ENCODE data around the gene SUOX. TPM values are rescaled to one million over a fixed set of nuclear protein-coding genes. Genes with fewer than 3 reads are reported as not detected.
"Not testable (repeated sequence)": the region's sequence is repeated elsewhere in the genome, so short reads cannot be mapped to it uniquely, and the experiment has no call there.

Gene SUOX
- total RNA-seq, 2 experiments from 2014 or later, result 0.82 to 1.2 TPM

- Histone ChIP-seq H3K36me3 (ENCODE audit: insufficient read depth, low read length) (peaks cover 33% of the 10 kb centered on the region), H3K4me1 (ENCODE audit: insufficient read depth, low read length) (peaks cover 29% of the 10 kb centered on the region), H3K27me3 (ENCODE audit: control insufficient read depth in 1 of 2, insufficient read depth in 2 of 2, low read length in 2 of 2) (no peaks in the 10 kb centered on the region), H3K27ac (ENCODE audit: low read depth in 1 of 2, low read length in 2 of 2) (peak overlapping the region; percentile 67 to 88), H3K4me3 (ENCODE audit: low read length) (peak overlapping the region; percentile 95), H3K9me3 (ENCODE audit: control insufficient read depth in 1 of 2, insufficient read depth in 1 of 2, low read length in 2 of 2) (no peaks in the 10 kb centered on the region)
- ATAC-seq (ENCODE audit: poor library complexity), result no peak
- Mint-ChIP-seq H3K9me3 (no peaks in the 10 kb centered on the region), H3K4me1 (ENCODE audit: low read depth) (peaks cover 44% of the 10 kb centered on the region), H3K27me3 (no peaks in the 10 kb centered on the region), H3K36me3 (ENCODE audit: low read depth) (peaks cover 50% of the 10 kb centered on the region), H3K4me3 (peak overlapping the region; percentile 94), H3K27ac (peak overlapping the region; percentile 86)
- TF ChIP-seq CTCF (IDR thresholded peaks at IDR 0.05), result no peak
- POLR2A ChIA-PET, result interaction anchor here (1.0 to 1.5 kb wide), 9 partner anchors 19 to 302 kb away, joined by 3 to 12 read pairs (median 3); partner anchors contain the start of genes PA2G4, RNF41 and SUOX
- intact Hi-C loops (cut with DNase I, micrococcal nuclease), result loop anchor here (1.0 to 10.0 kb wide), 11 partner anchors 34 to 302 kb away; partner anchors contain the start of genes ANKRD52 (in 1 of the 2), DGKA (in 1 of the 2), DNAJC14 (in 1 of the 2) and GDF11 (in 1 of the 2)
- peak in 1 of 14 experiments; percentile 10 for DNase-seq
- CTCF ChIA-PET, result interaction anchor here (0.7 to 2.5 kb wide), 8 partner anchors 12 to 302 kb away, joined by 3 to 18 read pairs (median 3); partner anchors contain the start of gene RAB5B
These were observed 44.0 kb downstream of the SUOX start for GRCh38 chr12:56040963-56041551.

- H3K4me3 ChIP-seq (ENCODE audit: low read length), result peak within 1 kb of the TSS; percentile 95
- peak; percentile 43 for TF ChIP-seq CTCF (IDR thresholded peaks at IDR 0.05)
- intact Hi-C loops (cut with DNase I, micrococcal nuclease), result loop anchor here (1.0 to 10.0 kb wide), 13 partner anchors 34 to 303 kb away; partner anchors contain the start of genes PA2G4 (in 2 of the 2), ANKRD52 (in 1 of the 2), DGKA (in 1 of the 2) and DNAJC14 (in 1 of the 2)
- Mint-ChIP-seq H3K4me3 (peak within 1 kb of the TSS; percentile 94), H3K27ac (peak within 1 kb of the TSS; percentile 86), H3K36me3 (ENCODE audit: low read depth) (peaks cover 49% of the 10 kb centered on the region), H3K9me3 (no peaks in the 10 kb centered on the region), H3K4me1 (ENCODE audit: low read depth) (peaks cover 51% of the 10 kb centered on the region), H3K27me3 (no peaks in the 10 kb centered on the region)
- ChIA-PET CTCF (interaction anchor here (0.8 to 2.5 kb wide), 5 partner anchors 12 to 303 kb away, joined by 3 to 18 read pairs (median 3); partner anchors contain the start of gene RAB5B), POLR2A (interaction anchor here (1.0 to 1.5 kb wide), 5 partner anchors 32 to 75 kb away, joined by 3 to 12 read pairs (median 3); partner anchors contain the start of genes PA2G4 and SUOX)
- peaks cover 33% of the 10 kb centered on the region for H3K36me3 ChIP-seq (ENCODE audit: insufficient read depth, low read length)
- no peaks in the 10 kb centered on the region for H3K9me3 ChIP-seq (ENCODE audit: control insufficient read depth in 1 of 2, insufficient read depth in 1 of 2, low read length in 2 of 2)
- peaks cover 32% of the 10 kb centered on the region for H3K4me1 ChIP-seq (ENCODE audit: insufficient read depth, low read length)
- ATAC-seq (ENCODE audit: poor library complexity) (peak; percentile 92), DNase-seq (peak; percentile 81 to 99 (median 89))
- no peaks in the 10 kb centered on the region for H3K27me3 ChIP-seq (ENCODE audit: control insufficient read depth in 1 of 2, insufficient read depth in 2 of 2, low read length in 2 of 2)
- peak within 1 kb of the TSS; percentile 88 to 90 for H3K27ac ChIP-seq (ENCODE audit: low read depth in 1 of 2, low read length in 2 of 2)
These were observed 44.7 kb downstream of the SUOX start, which contains the start of gene RPS26 for GRCh38 chr12:56041552-56042429. Gene RPS26, plus strand, starts transcription at chr12:56041918. Its CDS starts 249 bp downstream, at chr12:56042167.

GRCh38 chr12:56042430-56042813 lies 45.3 kb downstream of the SUOX start:
- Histone ChIP-seq H3K4me1 (ENCODE audit: insufficient read depth, low read length) (peaks cover 36% of the 10 kb centered on the region), H3K4me3 (ENCODE audit: low read length) (peak overlapping the region; percentile 95), H3K36me3 (ENCODE audit: insufficient read depth, low read length) (peaks cover 33% of the 10 kb centered on the region), H3K27ac (ENCODE audit: low read depth in 1 of 2, low read length in 2 of 2) (peak overlapping the region; percentile 88 to 90)
- POLR2A ChIA-PET; H3K27me3 ChIP-seq (ENCODE audit: control insufficient read depth in 1 of 2, insufficient read depth in 2 of 2, low read length in 2 of 2); H3K27me3 Mint-ChIP-seq; ATAC-seq (ENCODE audit: poor library complexity); H3K9me3 ChIP-seq (ENCODE audit: control insufficient read depth in 1 of 2, insufficient read depth in 1 of 2, low read length in 2 of 2); H3K9me3 Mint-ChIP-seq; DNase-seq: not testable (repeated sequence)
- peaks cover 50% of the 10 kb centered on the region for H3K36me3 Mint-ChIP-seq (ENCODE audit: low read depth)
- intact Hi-C loops (cut with DNase I, micrococcal nuclease), result loop anchor here (1.0 to 10.0 kb wide), 8 partner anchors 62 to 300 kb away; partner anchors contain the start of genes PA2G4 (in 2 of the 2), ANKRD52 (in 1 of the 2), DGKA (in 1 of the 2) and DNAJC14 (in 1 of the 2)
- H3K4me3 Mint-ChIP-seq, result peak overlapping the region; percentile 94
- peak overlapping the region; percentile 86 for H3K27ac Mint-ChIP-seq
- H3K4me1 Mint-ChIP-seq (ENCODE audit: low read depth), result peaks cover 57% of the 10 kb centered on the region
- CTCF ChIA-PET, result interaction anchor here (2.0 kb wide), 1 partner anchor 46 kb away, joined by 8 read pairs; the partner anchor contains the start of gene SUOX
